NCI-H524 treated with DMSO at 0.1 percent for 48 hours (cell line): ENCODE data around the gene GCC1.
"Not testable (repeated sequence)": the region's sequence is repeated elsewhere in the genome, so short reads cannot be mapped to it uniquely, and the experiment has no call there.

Experiments
- DNase-seq: peaks from one replicate; lab custom pipeline; 2025; lab: John Stamatoyannopoulos, UW

Gene GCC1

GRCh38 chr7:127589896-127590295 lies 4.5 kb upstream of the GCC1 start:
- no peak for DNase-seq

GRCh38 chr7:127588697-127589482 lies 3.5 kb upstream of the GCC1 start:
- DNase-seq: peak; percentile 11

- no peak for DNase-seq
Measured at GRCh38 chr7:127588019-127588696, 2.8 kb upstream of the GCC1 start, which contains the start of gene ARF5. Gene ARF5, plus strand, starts transcription at chr7:127588411. Its CDS starts 88 bp downstream, at chr7:127588499.

- DNase-seq: no peak
Measured at GRCh38 chr7:127587663-127588018, 2.2 kb upstream of the GCC1 start.

GRCh38 chr7:127586346-127586745 lies 950 bp upstream of the GCC1 start:
- DNase-seq: no peak

- no peak for DNase-seq
Measured at GRCh38 chr7:127584648-127585043, 750 bp downstream of the GCC1 start.

GRCh38 chr7:127582361-127582760 lies 3.0 kb downstream of the GCC1 start:
- no peak for DNase-seq

GRCh38 chr7:127581716-127582115 lies 3.7 kb downstream of the GCC1 start:
- DNase-seq: no peak

- DNase-seq: no peak
Measured at GRCh38 chr7:127580612-127581011, 4.8 kb downstream of the GCC1 start.

- no peak for DNase-seq
Measured at GRCh38 chr7:127578711-127579275, 6.6 kb downstream of the GCC1 start.

GRCh38 chr7:127578036-127578684 lies 7.2 kb downstream of the GCC1 start:
- DNase-seq: no peak

- no peak for DNase-seq
Measured at GRCh38 chr7:127571741-127572505, 13.5 kb downstream of the GCC1 start.

- DNase-seq: not testable (repeated sequence)
Measured at GRCh38 chr7:127568034-127568433, 17.4 kb downstream of the GCC1 start.

- DNase-seq: no peak
Measured at GRCh38 chr7:127566242-127566641, 19.2 kb downstream of the GCC1 start.

- DNase-seq: no peak
Measured at GRCh38 chr7:127557803-127558202, 27.6 kb downstream of the GCC1 start.

- no peak for DNase-seq
Measured at GRCh38 chr7:127556404-127556803, 29.0 kb downstream of the GCC1 start.

GRCh38 chr7:127551941-127552340 lies 33.5 kb downstream of the GCC1 start:
- DNase-seq: no peak

- DNase-seq: no peak
Measured at GRCh38 chr7:127550247-127550646, 35.1 kb downstream of the GCC1 start.

GRCh38 chr7:127546313-127546712 lies 39.1 kb downstream of the GCC1 start:
- no peak for DNase-seq

GRCh38 chr7:127541548-127541947 lies 43.8 kb downstream of the GCC1 start:
- no peak for DNase-seq

GRCh38 chr7:127540461-127540860 lies 44.9 kb downstream of the GCC1 start:
- DNase-seq: not testable (repeated sequence)

- DNase-seq: no peak
Measured at GRCh38 chr7:127539116-127539515, 46.3 kb downstream of the GCC1 start.
